ENCODE results near the gene TMEM121. TPM values are rescaled to one million over a fixed set of nuclear protein-coding genes. Genes with fewer than 3 reads are reported as not detected.

The TMEM121 gene
- total and polyA plus RNA-seq, 8 donors = 0.93 to 8.2 (median 2.0) TPM; not detected in 1

- TF ChIP-seq CTCF (IDR thresholded peaks at IDR 0.05) (peak in 5 of 7 experiments; percentile 38 to 78 (median 66)), POLR2A (IDR thresholded peaks at IDR 0.05) (no peak), POLR2AphosphoS5 (IDR thresholded peaks at IDR 0.05) (peak in 2 of 3 donors; percentile 21 to 36)
- Histone ChIP-seq H3K9me3 (no peaks in the 10 kb centered on the region), H3K4me3 (peak overlapping the region; percentile 70 to 91 (median 78)), H3K27me3 (peaks cover 0 to 43% (median 10%) of the 10 kb centered on the region in 3 donors), H3K36me3 (no peaks in the 10 kb centered on the region), H3K4me1 (peaks cover 43 to 70% (median 64%) of the 10 kb centered on the region in 4 donors), H3K27ac (peak overlapping the region; percentile 94 to 97 (median 95))
- WGBS, 5 donors = 0 to 2% (median 0%) methylated on average over 28 to 44 of the region's 44 CpGs
- DNase-seq = peak; percentile 88 to 97
- intact Hi-C loops (cut with DNase I; ENCODE audit: low total_unique reads) = no loop called here
These were observed 36.7 kb upstream of the TMEM121 start for GRCh38 chr14:105489542-105490266.

GRCh38 chr14:105490267-105490571 is 36.2 kb upstream of the TMEM121 start:
- WGBS, 5 donors = 0 to 1% (median 0%) methylated on average over 3 to 33 of the region's 33 CpGs
- no peak for DNase-seq
- Histone ChIP-seq H3K27me3 (peaks cover 0 to 38% (median 10%) of the 10 kb centered on the region in 3 donors), H3K4me3 (peak overlapping the region; percentile 70 to 91 (median 78)), H3K36me3 (no peaks in the 10 kb centered on the region), H3K9me3 (no peaks in the 10 kb centered on the region), H3K4me1 (peaks cover 43 to 65% (median 61%) of the 10 kb centered on the region in 4 donors), H3K27ac (peak overlapping the region; percentile 94 to 97 (median 95))
- intact Hi-C loops (cut with DNase I; ENCODE audit: low total_unique reads) = no loop called here
- TF ChIP-seq POLR2A (IDR thresholded peaks at IDR 0.05) (no peak), CTCF (IDR thresholded peaks at IDR 0.05) (no peak), EP300 (IDR thresholded peaks at IDR 0.05) (no peak), POLR2AphosphoS5 (IDR thresholded peaks at IDR 0.05) (no peak)

GRCh38 chr14:105490572-105491365 is 35.6 kb upstream of the TMEM121 start, which contains the start of gene TEDC1:
Gene TEDC1 (plus strand): TSS chr14:105491246. CDS start chr14:105491376, 130 bp downstream.
- intact Hi-C loops (cut with DNase I; ENCODE audit: low total_unique reads) = no loop called here
- H3K27me3 ChIP-seq = peaks cover 0 to 32% (median 10%) of the 10 kb centered on the region in 3 donors
- peak within 1 kb of the TSS; percentile 70 to 91 (median 78) for H3K4me3 ChIP-seq
- H3K36me3 ChIP-seq = no peaks in the 10 kb centered on the region
- WGBS, 5 donors = 0 to 1% (median 0%) methylated on average over 28 to 94 of the region's 94 CpGs
- peak within 1 kb of the TSS; percentile 94 to 97 (median 95) for H3K27ac ChIP-seq
- peak; percentile 100 for DNase-seq
- peaks cover 42 to 64% (median 60%) of the 10 kb centered on the region in 4 donors for H3K4me1 ChIP-seq
- no peaks in the 10 kb centered on the region for H3K9me3 ChIP-seq
- no peak for TF ChIP-seq POLR2A (IDR thresholded peaks at IDR 0.05)
- TF ChIP-seq POLR2AphosphoS5 (IDR thresholded peaks at IDR 0.05) = peak; percentile 43 to 72 (median 63)
- TF ChIP-seq CTCF (IDR thresholded peaks at IDR 0.05) = peak in 5 of 7 experiments; percentile 48 to 94 (median 76)
- no peak for TF ChIP-seq EP300 (IDR thresholded peaks at IDR 0.05)

GRCh38 chr14:105491366-105491973 is 34.9 kb upstream of the TMEM121 start:
- Histone ChIP-seq H3K9me3 (no peaks in the 10 kb centered on the region), H3K4me1 (peaks cover 35 to 57% (median 53%) of the 10 kb centered on the region in 4 donors), H3K36me3 (no peaks in the 10 kb centered on the region), H3K27me3 (peaks cover 0 to 25% (median 9%) of the 10 kb centered on the region in 3 donors), H3K27ac (peak overlapping the region; percentile 85 to 97 (median 95)), H3K4me3 (peak overlapping the region; percentile 62 to 91 (median 75))
- peak; percentile 76 to 82 for DNase-seq
- TF ChIP-seq POLR2AphosphoS5 (IDR thresholded peaks at IDR 0.05) (no peak), CTCF (IDR thresholded peaks at IDR 0.05) (no peak), POLR2A (IDR thresholded peaks at IDR 0.05) (no peak), EP300 (IDR thresholded peaks at IDR 0.05) (no peak)
- WGBS, 5 donors = 1 to 2% (median 1%) methylated on average over 21 to 53 of the region's 53 CpGs
- intact Hi-C loops (cut with DNase I; ENCODE audit: low total_unique reads) = no loop called here
